ENCODE results near the gene ME2.
"Not testable (repeated sequence)": the region's sequence is repeated elsewhere in the genome, so short reads cannot be mapped to it uniquely, and the experiment has no call there.

Gene ME2

DNA sequence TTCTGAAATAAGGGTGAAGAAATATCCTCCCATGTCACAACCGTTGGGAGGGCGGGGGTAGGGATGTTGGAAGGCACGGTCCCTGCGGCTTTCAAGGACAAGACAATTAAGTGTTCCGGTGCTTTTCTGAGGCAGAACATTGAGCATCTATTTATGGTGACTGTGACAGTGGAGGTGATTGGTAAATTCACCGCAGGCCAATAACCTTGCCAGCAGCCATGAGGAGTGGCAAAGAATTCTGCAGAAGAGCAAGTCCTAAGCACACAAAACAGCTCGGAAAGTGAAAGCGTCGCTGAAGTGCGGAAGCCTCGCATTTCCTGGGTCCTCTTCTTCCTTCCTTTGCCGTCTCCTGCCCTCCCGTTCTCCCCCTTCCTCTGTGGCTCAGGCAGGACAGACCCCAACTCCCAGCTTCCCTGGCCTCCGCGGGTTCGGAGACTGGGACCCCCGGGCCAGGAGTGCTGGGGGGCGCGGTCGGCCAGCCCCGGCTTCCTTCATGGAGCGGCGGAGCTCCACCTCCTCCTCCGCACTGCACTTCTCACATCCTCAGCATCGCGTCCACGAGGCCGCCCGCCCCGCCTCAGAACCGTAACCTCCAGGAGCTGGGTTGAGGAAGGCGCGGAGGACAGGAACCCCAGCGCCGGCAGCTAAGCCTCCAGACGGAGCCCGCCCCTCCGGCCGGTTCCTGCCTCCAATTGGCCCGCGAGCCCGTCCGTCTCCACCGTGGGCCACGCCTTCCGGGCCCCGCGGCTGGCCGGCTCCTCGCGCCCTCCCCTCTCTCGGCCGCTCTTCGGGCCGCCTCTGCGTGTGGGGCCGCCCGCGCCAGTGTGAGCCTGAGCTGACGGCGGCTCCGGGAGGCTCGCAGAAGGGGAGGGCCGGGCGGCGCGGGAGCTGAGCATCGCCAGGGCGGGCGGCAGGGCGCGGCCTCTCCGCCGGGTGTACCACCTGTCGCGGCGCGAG lies at the start of gene ME2:
Gene ME2 (plus strand): TSS at position 774 of the 957 bp plus-strand sequence. CDS start 16,703 bp downstream, outside the sequence.
- peak; percentile 50 for DNase-seq (ENCODE audit: low read depth, low spot score)

DNA sequence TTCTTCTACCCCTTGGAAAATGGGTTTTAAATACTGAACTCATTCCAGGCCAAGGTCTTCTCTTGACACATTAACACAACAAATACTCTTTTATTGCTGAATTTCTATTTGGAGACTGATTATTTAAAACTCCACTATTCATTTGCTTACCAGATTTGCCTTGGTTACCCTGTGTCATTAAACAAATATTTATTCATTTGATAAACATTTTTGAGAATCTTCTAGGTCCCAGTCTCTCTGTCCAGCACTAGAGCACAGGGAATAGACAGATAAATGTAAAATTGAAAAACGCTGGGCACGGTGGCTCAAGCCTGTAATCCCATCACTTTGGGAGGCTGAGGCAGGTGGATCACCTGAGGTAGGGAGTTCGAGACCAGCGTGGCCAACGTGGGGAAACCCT lies 49.3 kb upstream of the ME2 start:
- no peak for DNase-seq (ENCODE audit: low read depth, low spot score)

DNA sequence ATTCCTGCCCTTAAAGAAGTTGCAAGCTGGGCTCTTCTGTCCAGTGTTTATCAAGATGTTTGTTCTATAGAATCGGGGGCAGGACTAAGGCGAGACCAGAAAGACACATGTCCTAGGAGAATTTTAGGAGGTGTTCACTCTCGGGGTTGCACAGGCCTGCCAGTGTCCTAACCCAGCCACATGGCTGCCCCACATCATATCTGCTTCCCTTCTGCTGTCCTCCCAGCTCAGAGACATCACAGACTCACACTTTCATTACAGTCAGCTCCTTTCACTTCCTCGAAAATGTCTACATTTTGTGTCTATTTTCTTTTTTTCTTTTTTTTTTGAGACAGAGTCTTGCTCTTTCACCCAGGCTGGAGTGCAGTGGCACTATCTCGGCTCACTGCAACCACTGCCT lies 48.4 kb upstream of the ME2 start:
- no peak for DNase-seq (ENCODE audit: low read depth, low spot score)

DNA sequence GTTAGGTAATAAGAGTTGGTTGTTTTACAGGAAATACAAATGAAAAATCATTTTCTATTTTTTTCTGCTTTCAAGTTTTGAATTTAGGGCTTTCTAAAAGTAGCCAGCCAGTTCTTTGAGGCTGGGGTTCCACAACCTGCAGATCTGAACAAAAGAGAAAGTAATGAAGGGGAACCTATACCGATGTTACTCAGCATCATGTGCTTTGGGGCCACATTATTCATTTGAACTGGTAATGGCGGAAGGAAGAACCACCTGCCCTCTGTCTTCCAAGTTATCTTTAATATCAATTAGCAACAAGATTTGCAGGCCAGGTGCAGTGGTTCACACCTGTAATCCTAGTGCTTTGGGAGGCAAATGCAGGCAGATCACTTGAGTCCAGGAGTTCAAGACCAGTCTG lies 46.2 kb upstream of the ME2 start:
- no peak for DNase-seq (ENCODE audit: low read depth, low spot score)

DNA sequence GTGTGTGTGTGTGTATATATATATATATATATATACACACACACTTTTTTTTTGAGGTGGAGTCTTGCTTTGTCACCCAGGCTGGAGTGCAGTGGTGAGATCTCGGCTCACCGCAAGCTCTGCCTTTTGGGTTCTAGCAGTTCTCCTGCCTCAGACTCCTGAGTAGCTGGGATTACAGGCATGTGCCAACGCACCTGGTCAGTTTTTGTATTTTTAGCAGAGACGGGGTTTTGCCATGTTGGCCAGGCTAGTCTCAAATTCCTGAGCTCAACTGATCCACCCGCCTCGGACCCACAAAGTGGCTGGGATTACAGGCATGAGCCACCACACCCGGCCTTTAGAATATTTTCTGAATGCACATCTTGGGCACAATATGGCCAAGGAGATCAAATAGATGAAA lies 45.4 kb upstream of the ME2 start:
- DNase-seq (ENCODE audit: low read depth, low spot score): not testable (repeated sequence)

DNA sequence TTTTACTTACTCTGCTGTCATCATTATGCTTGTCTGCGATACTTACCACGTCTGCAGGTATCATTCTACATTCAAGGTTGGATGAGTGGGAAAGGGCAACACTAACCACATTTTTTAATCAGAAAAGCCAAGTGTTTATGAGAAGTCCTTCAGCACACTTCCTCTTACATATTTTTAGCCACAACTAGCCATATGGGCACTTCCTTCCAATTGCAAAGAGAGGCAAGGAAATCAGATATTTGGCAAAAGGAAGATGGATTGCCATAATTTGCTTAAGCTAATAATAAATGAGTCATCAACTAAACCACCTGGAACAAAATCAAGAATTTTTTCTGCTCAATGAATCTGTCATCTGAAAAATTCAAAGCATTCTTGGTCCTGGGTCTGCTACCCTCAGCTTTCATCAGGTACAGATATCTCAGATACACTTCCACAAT lies 42.4 kb upstream of the ME2 start:
- no peak for DNase-seq (ENCODE audit: low read depth, low spot score)

DNA sequence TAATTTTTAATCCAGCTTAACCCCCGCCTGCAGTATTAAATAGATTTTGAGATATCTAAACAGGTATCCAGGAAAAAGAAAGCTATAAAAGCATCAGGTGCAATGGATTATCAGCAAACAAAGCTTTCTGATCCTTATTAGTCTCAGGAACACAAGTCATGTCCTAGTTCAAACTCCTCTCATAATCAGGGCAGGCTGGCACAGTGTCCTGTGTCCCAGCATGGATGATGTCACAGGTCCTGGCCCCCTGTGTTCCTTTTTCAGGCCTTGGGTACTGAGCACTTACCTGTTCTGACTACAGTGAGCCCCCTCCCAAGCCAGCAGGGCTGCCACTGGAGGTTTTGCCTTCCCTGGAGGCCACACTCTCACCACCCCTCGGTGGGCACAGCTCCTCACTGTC lies 39.6 kb upstream of the ME2 start:
- DNase-seq (ENCODE audit: low read depth, low spot score): no peak

DNA sequence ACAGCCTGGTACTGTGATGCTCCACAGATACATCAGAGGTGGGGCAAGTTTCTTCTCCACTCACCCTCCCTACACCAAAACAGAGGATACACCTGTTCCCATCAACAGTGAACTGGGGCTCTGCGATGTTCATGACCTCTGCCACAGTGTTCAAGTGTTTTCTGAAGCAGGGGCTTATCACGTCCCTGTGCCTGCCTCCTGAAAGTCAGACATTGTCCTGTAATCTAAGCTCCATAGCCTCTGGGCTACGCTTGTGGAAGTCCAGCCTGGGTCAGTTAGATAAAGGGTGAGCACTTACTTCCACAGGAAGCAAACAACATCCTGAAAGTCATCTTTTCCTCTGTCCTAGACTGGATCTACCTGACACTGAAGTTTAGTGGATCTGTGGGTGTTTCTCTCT lies 38.9 kb upstream of the ME2 start:
- DNase-seq (ENCODE audit: low read depth, low spot score): no peak

DNA sequence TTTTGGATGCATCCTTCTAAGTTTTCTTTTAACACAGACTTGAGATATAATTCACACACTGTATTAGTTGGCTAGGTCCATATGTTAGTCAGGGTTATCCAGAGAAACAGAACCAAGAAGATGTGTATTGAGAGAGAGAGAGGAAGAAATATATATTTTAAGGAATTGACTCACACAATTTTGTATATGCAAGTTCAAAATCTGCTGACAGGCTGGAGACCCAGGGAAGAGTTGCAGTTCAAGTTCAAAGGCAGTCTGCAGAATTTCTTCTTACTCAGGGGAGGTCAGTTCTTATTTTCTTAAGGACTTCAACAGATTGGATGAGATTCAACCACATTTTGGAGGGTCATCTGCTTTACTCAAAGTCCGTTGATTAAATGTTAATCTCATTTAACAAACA lies 36.1 kb upstream of the ME2 start:
- no peak for DNase-seq (ENCODE audit: low read depth, low spot score)

DNA sequence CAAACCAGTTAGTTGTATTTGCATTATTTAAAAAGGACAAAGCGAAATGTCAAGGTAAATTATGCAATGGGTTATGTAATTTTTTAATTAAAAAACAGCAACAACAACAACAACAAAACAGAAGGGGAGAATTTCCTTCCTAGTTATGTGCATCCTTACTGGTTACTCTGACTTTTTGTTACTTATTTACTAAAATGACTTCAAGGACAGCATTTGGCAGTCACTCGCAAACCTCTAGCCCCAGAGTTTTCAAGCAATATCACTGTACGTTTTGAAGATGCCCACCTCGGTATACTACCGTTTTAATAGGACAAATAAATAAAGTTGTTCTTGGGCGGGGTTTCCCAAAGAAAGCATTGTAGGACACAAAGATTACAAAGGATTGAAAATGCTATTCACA lies 34.4 kb upstream of the ME2 start:
- no peak for DNase-seq (ENCODE audit: low read depth, low spot score)

DNA sequence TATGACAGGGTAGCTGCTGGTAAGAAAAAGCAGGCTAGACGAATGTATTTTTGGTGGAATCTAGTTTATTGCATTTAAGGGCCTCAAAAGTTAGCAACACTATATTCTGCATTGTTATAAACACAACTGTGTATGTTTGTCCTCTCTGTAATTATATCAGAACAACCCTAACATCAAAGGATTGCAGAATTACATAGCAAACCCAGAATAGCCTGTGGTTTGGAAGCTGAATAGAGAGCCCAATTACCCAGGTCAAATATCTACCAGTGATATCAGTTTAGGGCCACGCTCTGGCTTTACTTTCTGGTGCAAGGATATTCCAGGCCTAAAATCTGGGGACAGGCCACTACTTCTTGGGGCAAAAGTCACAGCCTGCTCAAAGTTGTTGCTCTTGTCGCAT lies 34.0 kb upstream of the ME2 start:
- DNase-seq (ENCODE audit: low read depth, low spot score): no peak

DNA sequence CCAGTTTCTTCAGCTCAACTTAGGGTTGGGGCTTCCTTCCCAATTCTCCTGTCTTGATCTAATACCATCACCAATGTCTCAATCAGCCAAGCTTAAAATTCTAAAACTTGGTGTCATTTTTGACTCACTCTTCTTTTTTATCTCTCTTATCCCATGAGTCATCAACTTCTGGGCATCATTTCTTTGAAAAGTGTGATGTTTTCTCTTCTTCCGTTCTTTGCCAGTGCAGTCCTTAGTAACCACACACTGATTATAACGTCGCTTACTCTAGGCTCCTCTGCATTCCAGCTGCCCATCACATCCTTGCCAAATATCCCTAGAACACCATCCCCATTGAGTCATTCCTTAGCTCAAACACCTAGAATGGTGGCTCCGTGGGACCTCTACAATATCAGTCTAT lies 31.7 kb upstream of the ME2 start:
- no peak for DNase-seq (ENCODE audit: low read depth, low spot score)

DNA sequence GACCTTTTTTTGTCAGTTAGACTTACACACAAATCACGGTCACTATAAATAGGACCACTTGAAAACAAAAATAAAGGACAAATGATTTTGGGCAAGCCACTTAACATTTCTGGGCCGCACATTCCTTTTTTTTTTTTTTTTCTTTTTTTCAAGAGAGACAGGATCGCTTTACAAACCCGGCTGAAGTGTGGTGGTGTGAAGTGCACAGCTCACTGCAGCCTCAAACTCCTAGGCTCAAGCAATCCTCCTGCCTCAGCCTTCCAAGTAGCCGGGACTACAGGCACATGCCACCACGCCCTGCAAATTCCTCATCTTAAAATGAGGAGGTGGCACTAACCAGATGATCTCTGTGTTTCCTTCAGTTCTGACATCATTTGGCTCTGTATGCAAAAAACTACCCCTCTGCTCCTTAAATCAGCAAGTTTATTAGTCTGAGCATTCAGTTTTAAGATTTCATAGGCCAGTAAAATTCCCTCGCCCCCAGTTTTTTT lies 30.8 kb upstream of the ME2 start:
- DNase-seq (ENCODE audit: low read depth, low spot score): no peak

DNA sequence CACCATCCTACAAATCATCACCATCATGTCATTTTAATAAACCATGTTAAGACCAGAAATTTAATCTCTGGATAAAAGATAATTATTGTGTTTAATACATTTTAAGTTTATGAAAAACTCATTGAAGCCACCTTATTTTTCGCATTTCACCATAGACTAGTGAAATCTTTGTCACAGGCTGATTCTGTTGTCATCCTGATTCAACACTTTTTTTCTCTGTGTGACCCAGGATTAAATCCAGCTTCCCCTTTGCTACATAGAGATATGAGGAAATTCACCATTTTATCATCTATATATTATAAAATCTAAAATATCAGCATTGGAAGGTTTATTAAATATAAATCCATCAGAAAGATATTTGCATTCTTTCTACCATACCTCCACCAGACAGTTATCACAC lies 29.9 kb upstream of the ME2 start:
- no peak for DNase-seq (ENCODE audit: low read depth, low spot score)

DNA sequence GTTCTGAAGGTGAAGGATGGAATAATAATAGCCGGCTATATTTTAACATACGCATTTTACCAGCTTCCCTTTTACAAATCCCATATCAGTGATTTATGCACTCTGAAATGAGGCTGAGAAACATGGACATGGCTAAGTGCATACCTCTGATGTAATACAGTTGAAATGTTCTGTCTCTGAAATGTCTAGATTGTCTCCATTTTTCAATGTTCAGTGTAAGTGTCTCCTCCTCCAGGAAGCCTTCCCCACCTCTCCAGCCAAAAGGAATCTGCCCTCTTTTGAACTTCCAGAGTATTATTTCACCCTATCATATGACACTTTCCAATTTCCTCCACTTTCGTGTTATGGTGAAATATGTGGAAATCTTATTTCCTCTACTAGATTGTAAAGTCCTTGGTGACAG lies 29.5 kb upstream of the ME2 start:
- no peak for DNase-seq (ENCODE audit: low read depth, low spot score)

DNA sequence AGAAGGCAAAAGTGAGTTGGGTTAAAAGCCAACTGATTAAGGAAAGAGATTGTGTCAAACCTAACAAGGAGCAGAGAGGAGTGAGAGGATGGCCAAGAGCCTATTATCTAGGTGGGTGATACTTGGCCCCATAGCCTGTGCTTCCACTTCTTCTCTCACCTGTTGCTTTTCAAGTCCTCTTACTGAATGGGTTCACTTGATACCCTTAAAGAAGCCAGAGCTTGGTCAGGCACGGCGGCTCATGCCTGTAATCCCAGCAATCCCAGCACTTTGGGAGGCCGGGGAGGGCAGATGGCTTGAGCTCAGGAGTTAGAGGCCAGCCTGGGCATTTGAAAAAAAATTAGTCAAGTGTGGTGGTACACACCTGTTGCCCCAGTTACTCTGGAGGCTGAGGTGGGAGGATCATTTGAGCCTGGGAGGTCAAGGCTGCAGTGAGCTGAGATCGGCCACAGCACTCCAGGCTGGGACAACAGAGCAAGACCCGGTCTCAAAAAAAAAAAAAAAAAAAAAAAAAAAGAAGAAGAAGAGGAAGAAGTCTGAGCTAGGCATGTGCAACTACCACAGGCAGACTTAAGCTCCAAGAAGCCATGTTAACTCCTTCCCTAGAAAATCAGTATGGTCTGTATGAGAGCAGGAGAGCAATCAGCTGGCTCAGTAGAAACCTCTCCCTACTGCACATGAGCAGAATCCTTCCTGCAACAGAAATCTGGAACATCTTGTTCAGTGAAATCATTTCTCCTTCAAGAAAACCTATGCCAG lies 28.4 kb upstream of the ME2 start:
- DNase-seq (ENCODE audit: low read depth, low spot score): no peak

DNA sequence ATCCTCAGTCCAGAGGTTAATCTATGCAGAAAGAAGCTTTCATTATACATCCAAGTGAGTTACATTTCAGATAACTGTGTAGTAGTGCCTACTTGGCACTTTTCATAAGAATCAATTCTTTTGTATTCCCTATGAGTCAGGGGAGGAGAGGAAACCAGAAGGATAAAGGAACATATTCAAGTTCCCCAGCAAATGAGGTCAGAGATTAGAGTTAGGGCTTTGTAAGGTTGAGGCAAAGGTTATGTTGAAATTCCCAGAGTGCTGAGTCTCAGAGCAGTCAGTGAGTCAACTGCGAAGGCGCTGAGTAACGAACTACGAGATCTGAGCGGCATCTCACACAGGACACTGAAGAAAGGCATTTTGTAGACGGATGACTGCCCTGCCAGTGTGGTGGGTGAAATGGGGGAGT lies 25.1 kb upstream of the ME2 start:
- DNase-seq (ENCODE audit: low read depth, low spot score): no peak

DNA sequence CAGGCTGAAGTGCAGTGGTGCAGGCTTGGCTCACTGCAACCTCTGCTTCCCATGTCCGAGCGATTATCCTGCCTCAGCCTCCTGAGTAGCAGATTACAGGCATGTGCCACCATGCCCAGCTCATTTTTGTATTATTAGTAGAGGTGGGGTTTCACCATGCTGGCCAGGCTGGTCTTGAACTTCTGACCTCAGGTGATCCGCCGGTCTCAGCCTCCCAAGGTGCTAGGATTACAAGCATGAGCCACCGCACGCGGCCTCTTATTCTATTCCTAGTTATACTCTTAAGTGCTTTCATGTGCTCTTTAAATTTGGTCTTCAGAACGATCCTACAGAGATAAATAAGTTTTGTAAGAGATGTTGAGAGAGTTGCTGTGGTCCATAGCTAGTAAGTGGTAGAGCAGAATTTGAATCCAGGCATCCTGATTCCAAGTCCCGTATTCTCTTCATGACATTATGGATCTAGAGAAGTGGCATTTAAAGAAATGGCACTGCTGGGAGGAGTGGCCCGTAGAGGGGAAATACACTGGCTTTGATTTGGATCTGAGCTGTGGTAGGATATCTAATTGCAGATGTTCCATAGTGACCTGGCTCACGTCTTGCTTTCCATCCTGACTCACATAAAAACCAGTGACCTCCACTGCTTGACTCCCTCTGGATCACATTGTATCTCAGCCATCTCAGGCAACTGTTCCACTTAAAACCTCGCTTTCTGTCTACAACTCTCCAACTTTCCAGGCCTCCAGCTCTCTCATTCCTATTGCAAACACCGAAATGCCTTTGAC lies 22.8 kb upstream of the ME2 start:
- DNase-seq (ENCODE audit: low read depth, low spot score): no peak

DNA sequence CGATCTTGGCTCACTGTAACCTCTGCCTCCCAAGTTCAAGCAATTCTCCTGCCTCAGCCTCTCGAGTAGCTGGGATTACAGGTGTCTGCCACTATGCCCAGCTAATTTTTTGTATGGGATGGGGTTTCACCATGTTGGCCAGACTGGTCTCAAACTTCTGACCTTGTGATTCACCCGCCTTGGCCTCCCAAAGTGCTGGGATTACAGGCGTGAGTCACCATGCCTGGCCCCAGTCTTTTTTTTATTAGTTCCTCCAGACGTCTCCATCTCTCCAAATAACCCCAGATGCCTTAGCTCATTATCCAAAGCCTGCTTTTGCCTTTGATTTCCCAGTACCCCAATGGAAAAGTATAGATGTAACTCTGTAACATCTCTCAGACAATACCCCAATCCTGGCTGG lies 21.8 kb upstream of the ME2 start:
- DNase-seq (ENCODE audit: low read depth, low spot score): not testable (repeated sequence)

DNA sequence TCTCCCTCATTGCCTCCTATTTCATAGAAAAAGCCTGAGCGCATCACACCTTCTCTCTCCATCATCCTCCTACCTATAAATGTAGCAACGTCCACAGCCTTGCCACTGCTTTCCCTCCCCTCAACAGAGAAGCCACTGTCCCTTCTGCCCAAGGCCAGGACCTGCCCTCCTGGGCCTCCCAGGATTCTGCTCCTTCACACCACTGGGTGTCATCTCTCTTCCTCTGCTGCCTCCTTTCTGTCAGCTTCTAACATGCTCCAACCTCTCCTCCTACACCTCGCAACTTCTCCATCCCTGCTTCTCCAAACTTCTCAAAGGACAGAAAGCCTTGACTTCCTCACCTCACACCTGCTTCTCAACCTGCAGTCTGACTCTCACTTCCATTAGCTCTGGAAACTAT lies 21.2 kb upstream of the ME2 start:
- DNase-seq (ENCODE audit: low read depth, low spot score): no peak

DNA sequence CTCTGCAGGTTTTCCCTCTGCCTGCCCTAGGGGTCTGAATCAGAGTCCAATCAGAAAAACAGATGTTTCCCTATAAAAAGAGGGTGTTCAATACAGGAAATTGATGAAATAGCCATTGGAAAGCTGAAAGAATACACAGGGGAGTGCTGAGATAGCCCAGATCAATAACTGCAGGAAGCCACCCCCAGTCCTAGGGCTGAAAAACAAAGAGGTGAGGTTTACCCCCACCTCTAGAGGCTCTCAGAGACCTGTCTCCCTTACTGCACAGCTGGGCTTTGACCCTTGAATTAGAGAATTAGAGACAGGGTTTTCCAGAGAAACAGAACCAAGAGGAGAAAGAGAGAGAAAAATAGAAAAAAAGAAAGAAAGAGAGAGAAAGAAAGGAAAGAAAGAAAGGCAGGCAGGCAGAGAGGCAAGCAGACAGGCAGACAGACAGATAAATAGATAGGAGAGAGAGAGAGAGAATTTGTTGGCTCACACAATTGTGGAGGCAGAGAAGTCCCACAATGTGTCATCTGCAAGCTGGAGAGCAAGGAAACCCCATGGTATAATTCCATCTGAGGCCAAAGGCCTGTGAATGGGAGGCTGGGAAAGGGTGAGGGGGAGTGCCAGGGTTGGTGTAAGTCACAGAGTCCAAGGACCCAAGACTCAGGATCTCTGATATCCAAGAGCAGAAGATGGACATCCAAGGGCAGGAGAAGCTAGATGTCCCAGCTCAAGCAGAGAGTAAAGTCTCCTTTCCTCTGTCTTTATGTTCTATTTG lies 18.9 kb upstream of the ME2 start:
- DNase-seq (ENCODE audit: low read depth, low spot score): no peak
